Measurements from ENCODE around the gene MAP3K9. TPM values are rescaled to one million over a fixed set of nuclear protein-coding genes. Genes with fewer than 3 reads are reported as not detected.

The MAP3K9 gene
- total and polyA plus RNA-seq, 10 of the 15 experiments (the other 5 are each of a cell fraction or from before 2014, with no cell fraction given): 0.48 to 7.9 (median 2.9) TPM

GRCh38 chr14:70683983-70684382 lies 125.3 kb downstream of the MAP3K9 start:
- Histone ChIP-seq H2AFZ (ENCODE audit: control insufficient read depth, low read depth, low read length) (no peak overlapping the region), H3K36me3 (ENCODE audit: control insufficient read depth in 2 of 2, insufficient read depth in 2 of 2, low read length in 1 of 2) (no peaks in the 10 kb centered on the region), H3K27me3 (replicated peaks in 1 of 2; ENCODE audit: control insufficient read depth in 2 of 2, insufficient read depth in 2 of 2, low read length in 1 of 2) (no peaks in the 10 kb centered on the region), H3K9ac (ENCODE audit: control insufficient read depth, insufficient read depth, low read length) (no peak overlapping the region), H3K4me3 (no peak overlapping the region), H3K79me2 (ENCODE audit: control insufficient read depth, insufficient read depth, low read length) (no peaks in the 10 kb centered on the region), H3K27ac (ENCODE audit: control insufficient read depth, insufficient read depth) (no peak overlapping the region), H3K4me2 (ENCODE audit: control insufficient read depth, insufficient read depth) (no peak overlapping the region), H4K20me1 (ENCODE audit: control insufficient read depth, insufficient read depth) (no peaks in the 10 kb centered on the region), H3K4me1 (ENCODE audit: control insufficient read depth, insufficient read depth, low read length) (no peaks in the 10 kb centered on the region), H3K9me3 (replicated peaks; ENCODE audit: control insufficient read depth, insufficient read depth, low read length) (no peaks in the 10 kb centered on the region)
- intact Hi-C loops (cut with micrococcal nuclease; ENCODE audit: unreplicated experiment) (no loop called here), in situ Hi-C loops (cut with MboI) (no loop called here)
- TF ChIP-seq HDGF (IDR thresholded peaks at IDR 0.05): no peak
- TF ChIP-seq POLR2AphosphoS2 (IDR thresholded peaks at IDR 0.05; ENCODE audit: low read depth, low read length): no peak
- no peak for TF ChIP-seq BRCA1 (IDR thresholded peaks at IDR 0.05; ENCODE audit: low read depth, low read length)
- TF ChIP-seq ZNF384 (IDR thresholded peaks at IDR 0.05; ENCODE audit: borderline replicate concordance, low read depth, low read length): no peak
- 83% methylated on average over 6 of the region's 6 CpGs for WGBS (ENCODE audit: insufficient coverage, insufficient replicate concordance, low lambda C conversion rate, missing lambda C conversion rate)
- ChIA-PET POLR2A (interaction anchor here (0.8 kb wide), 1 partner anchor 16 kb away, joined by 4 read pairs; no protein-coding TSS in a partner anchor), CTCF (interaction anchor here (1.0 to 1.1 kb wide), 2 partner anchors 24 to 29 kb away, joined by 3 to 4 read pairs; no protein-coding TSS in a partner anchor), SMC1A (ENCODE audit: uncharacterized antibody, unreplicated experiment) (interaction anchor here (0.7 to 2.0 kb wide), 5 partner anchors 10 to 30 kb away, joined by 3 to 5 read pairs (median 3); no protein-coding TSS in a partner anchor), RAD21 (ENCODE audit: unreplicated experiment) (no interaction called here)
- ATAC-seq (no peak), FAIRE-seq (no peak), DNase-seq (ENCODE audit: low read depth, low spot score) (no peak)
- no TSS peak for BruUV-seq (replicated peaks)

GRCh38 chr14:70680748-70681147 lies 128.6 kb downstream of the MAP3K9 start:
- H3K9me3 ChIP-seq (replicated peaks; ENCODE audit: control insufficient read depth, insufficient read depth, low read length): no peaks in the 10 kb centered on the region
- intact Hi-C loops (cut with micrococcal nuclease; ENCODE audit: unreplicated experiment): no loop called here
- ChIA-PET POLR2A (no interaction called here), RAD21 (ENCODE audit: unreplicated experiment) (interaction anchor here (1.1 to 1.2 kb wide), 2 partner anchors 12 to 15 kb away, joined by 3 to 4 read pairs; no protein-coding TSS in a partner anchor), CTCF (interaction anchor here (1.1 to 1.4 kb wide), 3 partner anchors 12 to 58 kb away, joined by 3 to 4 read pairs (median 3); no protein-coding TSS in a partner anchor), SMC1A (ENCODE audit: uncharacterized antibody, unreplicated experiment) (interaction anchor here (0.8 to 1.5 kb wide), 4 partner anchors 16 to 95 kb away, joined by 3 read pairs; no protein-coding TSS in a partner anchor)
- H2AFZ ChIP-seq (ENCODE audit: control insufficient read depth, low read depth, low read length): no peak overlapping the region
- H4K20me1 ChIP-seq (ENCODE audit: control insufficient read depth, insufficient read depth): no peaks in the 10 kb centered on the region
- no peak overlapping the region for H3K4me3 ChIP-seq
- BruUV-seq (replicated peaks): no TSS peak
- no peaks in the 10 kb centered on the region for H3K27me3 ChIP-seq (replicated peaks in 1 of 2; ENCODE audit: control insufficient read depth in 2 of 2, insufficient read depth in 2 of 2, low read length in 1 of 2)
- no peak for FAIRE-seq
- 0 out of 4 replicates have a peak, but pooled peaks cover 0 to under 1% of the 10 kb centered on the region in 2 experiments for H3K36me3 ChIP-seq (ENCODE audit: control insufficient read depth in 2 of 2, insufficient read depth in 2 of 2, low read length in 1 of 2)
- in situ Hi-C loops (cut with MboI): no loop called here
- ATAC-seq: peak; percentile 46
- no peak overlapping the region for H3K4me2 ChIP-seq (ENCODE audit: control insufficient read depth, insufficient read depth)
- DNase-seq (ENCODE audit: low read depth, low spot score): no peak
- H3K9ac ChIP-seq (ENCODE audit: control insufficient read depth, insufficient read depth, low read length): no peak overlapping the region
- no peaks in the 10 kb centered on the region for H3K4me1 ChIP-seq (ENCODE audit: control insufficient read depth, insufficient read depth, low read length)
- H3K79me2 ChIP-seq (ENCODE audit: control insufficient read depth, insufficient read depth, low read length): no peaks in the 10 kb centered on the region
- no peak overlapping the region for H3K27ac ChIP-seq (ENCODE audit: control insufficient read depth, insufficient read depth)
- TF ChIP-seq NR2F1 (conservative IDR thresholded peaks at IDR 0.05) (peak; percentile 43; the same call in 1 of the 2 replicates), ZNF217 (IDR thresholded peaks at IDR 0.05) (no peak)
- TF ChIP-seq, protein P1, sequence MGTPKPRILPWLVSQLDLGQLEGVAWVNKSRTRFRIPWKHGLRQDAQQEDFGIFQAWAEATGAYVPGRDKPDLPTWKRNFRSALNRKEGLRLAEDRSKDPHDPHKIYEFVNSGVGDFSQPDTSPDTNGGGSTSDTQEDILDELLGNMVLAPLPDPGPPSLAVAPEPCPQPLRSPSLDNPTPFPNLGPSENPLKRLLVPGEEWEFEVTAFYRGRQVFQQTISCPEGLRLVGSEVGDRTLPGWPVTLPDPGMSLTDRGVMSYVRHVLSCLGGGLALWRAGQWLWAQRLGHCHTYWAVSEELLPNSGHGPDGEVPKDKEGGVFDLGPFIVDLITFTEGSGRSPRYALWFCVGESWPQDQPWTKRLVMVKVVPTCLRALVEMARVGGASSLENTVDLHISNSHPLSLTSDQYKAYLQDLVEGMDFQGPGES (IDR thresholded peaks at IDR 0.05): no peak
- WGBS (ENCODE audit: insufficient coverage, insufficient replicate concordance, low lambda C conversion rate, missing lambda C conversion rate): 100% methylated on average over 2 of the region's 2 CpGs
